Measurements from ENCODE around the gene CCDC85A. TPM values are rescaled to one million over a fixed set of nuclear protein-coding genes. Genes with fewer than 3 reads are reported as not detected.

Gene CCDC85A
- total RNA-seq, 1 experiment from 2014 or later = 1.1 TPM

- Histone ChIP-seq H3K79me2 (ENCODE audit: low read length) (no peaks in the 10 kb centered on the region), H3K4me3 (ENCODE audit: low read length) (no peak overlapping the region), H3K9me3 (ENCODE audit: low read length) (no peaks in the 10 kb centered on the region), H3K9me2 (replicated peaks; ENCODE audit: low read length) (no peaks in the 10 kb centered on the region), H3K9ac (ENCODE audit: low read length) (no peak overlapping the region), H3K36me3 (ENCODE audit: low read depth, low read length) (no peaks in the 10 kb centered on the region), H4K20me1 (ENCODE audit: low read length) (no peaks in the 10 kb centered on the region), H3K4me2 (ENCODE audit: low read length) (no peak overlapping the region), H3K27me3 (ENCODE audit: low read length) (peaks cover 38% of the 10 kb centered on the region), H2AFZ (ENCODE audit: low read length) (no peak overlapping the region), H3F3A (ENCODE audit: low read length, unreplicated experiment) (no peaks in the 10 kb centered on the region), H3K4me1 (ENCODE audit: insufficient read depth, low read length) (no peaks in the 10 kb centered on the region), H3K27ac (ENCODE audit: low read length) (no peak overlapping the region)
- DNase-seq (no peak), ATAC-seq (no peak)
- POLR2A ChIA-PET (ENCODE audit: unreplicated experiment) = no interaction called here
- no TSS peak for BruUV-seq (replicated peaks)
- intact Hi-C loops (cut with micrococcal nuclease) = no loop called here
- TF ChIP-seq EZH2 (IDR thresholded peaks at IDR 0.05; ENCODE audit: low read length, unreplicated experiment) = no peak
- no peak for TF ChIP-seq CTCF (conservative IDR thresholded peaks at IDR 0.05; ENCODE audit: low read depth, low read length)
- no peak for TF ChIP-seq EZH2phosphoT487 (IDR thresholded peaks at IDR 0.05; ENCODE audit: borderline replicate concordance, low read length)
- CTCF ChIA-PET = no interaction called here
Observed at GRCh38 chr2:56206250-56206649, 22.5 kb downstream of the CCDC85A start.

- ATAC-seq (no peak), DNase-seq (no peak)
- Histone ChIP-seq H4K20me1 (ENCODE audit: low read length) (no peaks in the 10 kb centered on the region), H2AFZ (ENCODE audit: low read length) (no peak overlapping the region), H3K27ac (ENCODE audit: low read length) (no peak overlapping the region), H3K4me1 (ENCODE audit: insufficient read depth, low read length) (no peaks in the 10 kb centered on the region), H3K4me3 (ENCODE audit: low read length) (no peak overlapping the region), H3K4me2 (ENCODE audit: low read length) (no peak overlapping the region), H3K9me3 (ENCODE audit: low read length) (no peaks in the 10 kb centered on the region), H3F3A (ENCODE audit: low read length, unreplicated experiment) (no peaks in the 10 kb centered on the region), H3K9ac (ENCODE audit: low read length) (no peak overlapping the region), H3K79me2 (ENCODE audit: low read length) (no peaks in the 10 kb centered on the region), H3K36me3 (ENCODE audit: low read depth, low read length) (no peaks in the 10 kb centered on the region), H3K9me2 (replicated peaks; ENCODE audit: low read length) (no peaks in the 10 kb centered on the region), H3K27me3 (ENCODE audit: low read length) (peaks cover 28% of the 10 kb centered on the region; the same call in 1 of the 2 replicates)
- intact Hi-C loops (cut with micrococcal nuclease) = no loop called here
- ChIA-PET POLR2A (ENCODE audit: unreplicated experiment) (no interaction called here), CTCF (no interaction called here)
- no TSS peak for BruUV-seq (replicated peaks)
- TF ChIP-seq EZH2 (IDR thresholded peaks at IDR 0.05; ENCODE audit: low read length, unreplicated experiment) = no peak
- TF ChIP-seq EZH2phosphoT487 (IDR thresholded peaks at IDR 0.05; ENCODE audit: borderline replicate concordance, low read length) = no peak
- TF ChIP-seq CTCF (conservative IDR thresholded peaks at IDR 0.05; ENCODE audit: low read depth, low read length) = no peak
Observed at GRCh38 chr2:56207760-56208159, 24.0 kb downstream of the CCDC85A start.

GRCh38 chr2:56208380-56208779, 24.6 kb downstream of the CCDC85A start:
- BruUV-seq (replicated peaks) = no TSS peak
- H3K9ac ChIP-seq (ENCODE audit: low read length) = no peak overlapping the region
- no peaks in the 10 kb centered on the region for H3K4me1 ChIP-seq (ENCODE audit: insufficient read depth, low read length)
- POLR2A ChIA-PET (ENCODE audit: unreplicated experiment) = no interaction called here
- H3K9me2 ChIP-seq (replicated peaks; ENCODE audit: low read length) = no peaks in the 10 kb centered on the region
- no peak overlapping the region for H2AFZ ChIP-seq (ENCODE audit: low read length)
- peaks cover 24% of the 10 kb centered on the region; the same call in 1 of the 2 replicates for H3K27me3 ChIP-seq (ENCODE audit: low read length)
- no peaks in the 10 kb centered on the region for H3K79me2 ChIP-seq (ENCODE audit: low read length)
- DNase-seq = no peak
- no peak for ATAC-seq
- H3K4me3 ChIP-seq (ENCODE audit: low read length) = no peak overlapping the region
- H3K27ac ChIP-seq (ENCODE audit: low read length) = no peak overlapping the region
- CTCF ChIA-PET = no interaction called here
- no peak overlapping the region for H3K4me2 ChIP-seq (ENCODE audit: low read length)
- H3K36me3 ChIP-seq (ENCODE audit: low read depth, low read length) = no peaks in the 10 kb centered on the region
- no peaks in the 10 kb centered on the region for H4K20me1 ChIP-seq (ENCODE audit: low read length)
- intact Hi-C loops (cut with micrococcal nuclease) = no loop called here
- H3K9me3 ChIP-seq (ENCODE audit: low read length) = no peaks in the 10 kb centered on the region
- no peaks in the 10 kb centered on the region for H3F3A ChIP-seq (ENCODE audit: low read length, unreplicated experiment)
- no peak for TF ChIP-seq CTCF (conservative IDR thresholded peaks at IDR 0.05; ENCODE audit: low read depth, low read length)
- TF ChIP-seq EZH2phosphoT487 (IDR thresholded peaks at IDR 0.05; ENCODE audit: borderline replicate concordance, low read length) = no peak
- no peak for TF ChIP-seq EZH2 (IDR thresholded peaks at IDR 0.05; ENCODE audit: low read length, unreplicated experiment)
